ENCODE results near the gene C11orf91. TPM values are rescaled to one million over a fixed set of nuclear protein-coding genes. Genes with fewer than 3 reads are reported as not detected.

The C11orf91 gene
- total RNA-seq, 1 donor from 2014 or later: not detected

- peaks cover 41% of the 10 kb centered on the region for H3K4me1 Mint-ChIP-seq
- no peak overlapping the region for H3K4me2 ChIP-seq
- no peak overlapping the region for H3K27ac Mint-ChIP-seq
Observed at GRCh38 chr11:33670250-33671011, 30.2 kb downstream of the C11orf91 start.

GRCh38 chr11:33669598-33670249 lies 30.9 kb downstream of the C11orf91 start:
- Mint-ChIP-seq H3K27ac (peak overlapping the region; percentile 54), H3K9me3 (peaks cover 3% of the 10 kb centered on the region), H3K27me3 (ENCODE audit: insufficient read depth, low read depth) (no peaks in the 10 kb centered on the region), H3K4me1 (peaks cover 46% of the 10 kb centered on the region), H3K4me3 (no peak overlapping the region), H3K36me3 (peaks cover 8% of the 10 kb centered on the region)
- Histone ChIP-seq H3K9me3 (ENCODE audit: low read depth) (no peaks in the 10 kb centered on the region), H3K4me3 (no peak overlapping the region), H3K27me3 (no peaks in the 10 kb centered on the region), H3K79me2 (ENCODE audit: low read depth) (no peaks in the 10 kb centered on the region), H3F3A (ENCODE audit: low read depth) (no peaks in the 10 kb centered on the region), H3K4me2 (no peak overlapping the region), H3K4me1 (peaks cover 6% of the 10 kb centered on the region), H4K20me1 (ENCODE audit: low read depth) (no peaks in the 10 kb centered on the region), H3K27ac (no peak overlapping the region), H2AFZ (replicated peaks) (no peak overlapping the region), H3K9ac (no peak overlapping the region), H3K36me3 (no peaks in the 10 kb centered on the region)
- DNase-seq (ENCODE audit: low spot score): no peak
- no peak for TF ChIP-seq EZH2 (IDR thresholded peaks at IDR 0.05)
- no peak for TF ChIP-seq EZH2phosphoT487 (IDR thresholded peaks at IDR 0.05)
- TF ChIP-seq, protein P1, sequence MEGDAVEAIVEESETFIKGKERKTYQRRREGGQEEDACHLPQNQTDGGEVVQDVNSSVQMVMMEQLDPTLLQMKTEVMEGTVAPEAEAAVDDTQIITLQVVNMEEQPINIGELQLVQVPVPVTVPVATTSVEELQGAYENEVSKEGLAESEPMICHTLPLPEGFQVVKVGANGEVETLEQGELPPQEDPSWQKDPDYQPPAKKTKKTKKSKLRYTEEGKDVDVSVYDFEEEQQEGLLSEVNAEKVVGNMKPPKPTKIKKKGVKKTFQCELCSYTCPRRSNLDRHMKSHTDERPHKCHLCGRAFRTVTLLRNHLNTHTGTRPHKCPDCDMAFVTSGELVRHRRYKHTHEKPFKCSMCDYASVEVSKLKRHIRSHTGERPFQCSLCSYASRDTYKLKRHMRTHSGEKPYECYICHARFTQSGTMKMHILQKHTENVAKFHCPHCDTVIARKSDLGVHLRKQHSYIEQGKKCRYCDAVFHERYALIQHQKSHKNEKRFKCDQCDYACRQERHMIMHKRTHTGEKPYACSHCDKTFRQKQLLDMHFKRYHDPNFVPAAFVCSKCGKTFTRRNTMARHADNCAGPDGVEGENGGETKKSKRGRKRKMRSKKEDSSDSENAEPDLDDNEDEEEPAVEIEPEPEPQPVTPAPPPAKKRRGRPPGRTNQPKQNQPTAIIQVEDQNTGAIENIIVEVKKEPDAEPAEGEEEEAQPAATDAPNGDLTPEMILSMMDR (IDR thresholded peaks at IDR 0.05): no peak

More at GRCh38 chr11:33670250-33671011, 30.2 kb downstream of the C11orf91 start:
- Histone ChIP-seq H3K27ac (no peak overlapping the region), H3K9ac (no peak overlapping the region), H3K9me3 (ENCODE audit: low read depth) (no peaks in the 10 kb centered on the region), H3K4me3 (no peak overlapping the region), H2AFZ (replicated peaks) (no peak overlapping the region), H4K20me1 (ENCODE audit: low read depth) (no peaks in the 10 kb centered on the region), H3K36me3 (no peaks in the 10 kb centered on the region), H3K27me3 (no peaks in the 10 kb centered on the region), H3F3A (ENCODE audit: low read depth) (no peaks in the 10 kb centered on the region), H3K79me2 (ENCODE audit: low read depth) (no peaks in the 10 kb centered on the region), H3K4me1 (peaks cover 6% of the 10 kb centered on the region)
- Mint-ChIP-seq H3K27me3 (ENCODE audit: insufficient read depth, low read depth) (no peaks in the 10 kb centered on the region), H3K9me3 (no peaks in the 10 kb centered on the region), H3K4me3 (no peak overlapping the region), H3K36me3 (peaks cover 6% of the 10 kb centered on the region)
- TF ChIP-seq EZH2phosphoT487 (IDR thresholded peaks at IDR 0.05) (no peak), EZH2 (IDR thresholded peaks at IDR 0.05) (no peak)
- TF ChIP-seq, protein P1 (IDR thresholded peaks at IDR 0.05): no peak
- no peak for DNase-seq (ENCODE audit: low spot score)

DNA sequence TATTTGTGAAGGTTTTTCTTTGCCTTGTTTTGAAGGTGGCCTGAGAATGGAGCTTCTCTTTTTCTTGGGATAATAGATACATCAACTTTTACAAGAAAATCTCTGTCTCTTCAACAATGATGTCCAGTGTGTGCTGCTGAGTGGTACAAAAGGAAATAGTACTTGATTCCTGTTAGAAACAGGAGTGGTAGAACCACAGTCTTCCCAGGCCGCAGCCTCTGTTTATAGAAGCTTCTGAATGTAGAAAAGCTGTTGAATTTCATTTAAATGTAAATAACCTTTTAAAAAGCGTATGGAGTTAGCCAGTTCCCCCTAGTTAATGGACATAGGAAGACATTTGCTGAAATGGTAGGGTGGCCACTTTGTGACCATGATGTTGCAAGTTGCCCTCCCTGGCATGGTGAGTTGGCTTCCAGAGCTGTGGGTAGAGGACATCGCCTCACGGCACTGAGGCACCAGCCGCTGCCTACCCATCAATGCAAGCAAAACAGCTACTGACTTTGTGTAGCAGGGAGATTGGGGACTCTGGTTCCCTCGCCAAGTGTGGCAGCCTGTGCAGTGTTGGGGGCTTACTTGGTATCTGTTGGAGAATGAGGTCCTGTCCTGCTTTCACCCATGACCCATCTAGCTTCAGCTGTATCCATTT lies 31.6 kb downstream of the C11orf91 start:
- H3K4me2 ChIP-seq: no peak overlapping the region
- peaks cover 8% of the 10 kb centered on the region for H3K36me3 Mint-ChIP-seq
- H3K9me3 ChIP-seq (ENCODE audit: low read depth): no peaks in the 10 kb centered on the region
- peak overlapping the region; percentile 87 for H3K27ac Mint-ChIP-seq
- no peak for DNase-seq (ENCODE audit: low spot score)
- H3K27ac ChIP-seq: no peak overlapping the region
- H3K27me3 Mint-ChIP-seq (ENCODE audit: insufficient read depth, low read depth): no peaks in the 10 kb centered on the region
- peaks cover 3% of the 10 kb centered on the region for H3K9me3 Mint-ChIP-seq
- H4K20me1 ChIP-seq (ENCODE audit: low read depth): no peaks in the 10 kb centered on the region
- H3K9ac ChIP-seq: no peak overlapping the region
- H3K4me3 Mint-ChIP-seq: peak overlapping the region; percentile 20
- H3K4me3 ChIP-seq: no peak overlapping the region
- peaks cover 6% of the 10 kb centered on the region for H3K4me1 ChIP-seq
- H3F3A ChIP-seq (ENCODE audit: low read depth): no peaks in the 10 kb centered on the region
- H2AFZ ChIP-seq (replicated peaks): no peak overlapping the region
- H3K79me2 ChIP-seq (ENCODE audit: low read depth): no peaks in the 10 kb centered on the region
- no peaks in the 10 kb centered on the region for H3K27me3 ChIP-seq
- H3K36me3 ChIP-seq: no peaks in the 10 kb centered on the region
- peaks cover 52% of the 10 kb centered on the region for H3K4me1 Mint-ChIP-seq
- TF ChIP-seq, protein P1 (IDR thresholded peaks at IDR 0.05): no peak
- TF ChIP-seq EZH2 (IDR thresholded peaks at IDR 0.05) (no peak), EZH2phosphoT487 (IDR thresholded peaks at IDR 0.05) (no peak)

All from neural progenitor cell (in vitro differentiated cells).